Neural cell (in vitro differentiated cells): Measurements from ENCODE around the gene LOXHD1. TPM values are rescaled to one million over a fixed set of nuclear protein-coding genes. Genes with fewer than 3 reads are reported as not detected.

Experiments used
- H2AFZ ChIP-seq: fragments of 200-600, 300-800 bp; sonication (generic), shearing (Covaris generic); 2 replicates; pipeline ENCODE4 v1.6.0; 2014; ENCODE audit warnings: low read depth, mild to moderate bottlenecking, antibody characterized with exemption, low read length, moderate library complexity
- H3F3A ChIP-seq: fragments of 200-600 bp; shearing (Covaris generic); 2 replicates; pipeline ENCODE4 v1.6.1; 2016; ENCODE audit warnings: mild to moderate bottlenecking, moderate library complexity, mixed read lengths, antibody characterized with exemption, low read length; ENCODE audit not compliant: insufficient read depth, poor library complexity, severe bottlenecking
- H3K27ac ChIP-seq: fragments of 200-600, 300-800 bp; sonication (generic), shearing (Covaris generic); 2 replicates; pipeline ENCODE4 v1.5.1; 2014; ENCODE audit warnings: mild to moderate bottlenecking, low read length, moderate library complexity
- H3K27me3 ChIP-seq: fragments of 300-800, 200-600 bp; sonication (generic), shearing (Covaris generic); 2 replicates; pipeline ENCODE4 v1.6.0; 2014; ENCODE audit warnings: mild to moderate bottlenecking, low read depth, low read length, moderate library complexity; ENCODE audit not compliant: insufficient read depth
- H3K36me3 ChIP-seq: fragments of 300-800, 200-600 bp; sonication (generic), shearing (Covaris generic); 2 replicates; pipeline ENCODE4 v1.5.1; 2014; ENCODE audit warnings: mild to moderate bottlenecking, antibody characterized with exemption, low read length, moderate library complexity; ENCODE audit not compliant: insufficient read depth
- H3K4me2 ChIP-seq: fragments of 300-800, 200-600 bp; sonication (generic), shearing (Covaris generic); 2 replicates; pipeline ENCODE4 v1.6.0; 2014; ENCODE audit warnings: mild to moderate bottlenecking, low read length
- H3K4me3 ChIP-seq: fragments of 300-800, 200-600 bp; sonication (generic), shearing (Covaris generic); 2 replicates; pipeline ENCODE4 v1.5.1; 2014; ENCODE audit warnings: mild to moderate bottlenecking, low read length, moderate library complexity
- H3K79me2 ChIP-seq: fragments of 200-600 bp; shearing (Covaris generic); replicated peaks from 2 replicates; pipeline ENCODE4 v1.6.0; 2014; ENCODE audit warnings: mild to moderate bottlenecking, low read length, moderate library complexity; ENCODE audit not compliant: insufficient read depth
- H3K9ac ChIP-seq: fragments of 300-800, 200-600 bp; sonication (generic), shearing (Covaris generic); 2 replicates; pipeline ENCODE4 v1.6.1; 2016; ENCODE audit warnings: mild to moderate bottlenecking, low read length, mixed read lengths
- H3K9me2 ChIP-seq: fragments of 200-600 bp; shearing (Covaris generic); 2 replicates; pipeline ENCODE4 v1.6.1; 2016; ENCODE audit warnings: mild to moderate bottlenecking, low read length, mixed read lengths; ENCODE audit not compliant: insufficient read depth
- H3K9me3 ChIP-seq: fragments of 200-600, 300-800 bp; sonication (generic), shearing (Covaris generic); 2 replicates; pipeline ENCODE4 v1.6.1; 2016; ENCODE audit warnings: mild to moderate bottlenecking, mixed run types, low read length, moderate library complexity, mixed read lengths
- H4K20me1 ChIP-seq: fragments of 200-600 bp; shearing (Covaris generic); 2 replicates; pipeline ENCODE4 v1.6.1; 2016; ENCODE audit warnings: mild to moderate bottlenecking, mixed run types; ENCODE audit not compliant: insufficient read depth
- EP300 ChIP-seq: fragments of 450-650 bp; conservative IDR thresholded peaks from 2 replicates; pipeline ENCODE4 v1.6.1; 2014; ENCODE audit warnings: antibody characterized with exemption, mild to moderate bottlenecking, moderate library complexity; ENCODE audit not compliant: poor library complexity, severe bottlenecking
- EZH2 ChIP-seq: fragments of 200-600, 300-800 bp; shearing (Covaris generic), sonication (generic); IDR thresholded peaks from 2 replicates; pipeline ENCODE4 v1.6.1; 2014; ENCODE audit warnings: antibody characterized with exemption, low read length, borderline replicate concordance, mild to moderate bottlenecking; ENCODE audit not compliant: insufficient read depth, poor library complexity, severe bottlenecking
- MXI1 ChIP-seq: fragments of 450-650 bp; conservative IDR thresholded peaks from 2 replicates; pipeline ENCODE4 v1.6.1; 2014; ENCODE audit warnings: antibody characterized with exemption, mild to moderate bottlenecking; ENCODE audit not compliant: poor library complexity, severe bottlenecking
- POLR2AphosphoS5 ChIP-seq: IDR thresholded peaks from 2 replicates; pipeline ENCODE4 v1.6.1; 2012
- RAD21 ChIP-seq: fragments of 450-650 bp; conservative IDR thresholded peaks from 2 replicates; pipeline ENCODE4 v1.6.1; 2014; ENCODE audit warnings: antibody characterized with exemption, mild to moderate bottlenecking, moderate library complexity
- SMC3 ChIP-seq: fragments of 450-650 bp; conservative IDR thresholded peaks from 2 replicates; pipeline ENCODE4 v1.6.1; 2014; ENCODE audit warnings: antibody characterized with exemption, mild to moderate bottlenecking, moderate library complexity; ENCODE audit not compliant: poor library complexity
- TAF1 ChIP-seq: IDR thresholded peaks from 2 replicates; pipeline ENCODE4 v1.6.1; 2012; ENCODE audit warnings: low read depth
- polyA plus RNA-seq: library from polyadenylated mRNA; depleted of rRNA; stranded (reverse); fragments of >200 nt; gene quantifications from 2 replicates; pipeline ENCODE4 v1.2.3, GENCODE V29; 2014
- TF ChIP-seq, protein P1 (sequence below): IDR thresholded peaks from 2 replicates; pipeline ENCODE4 v1.6.1; 2012; ENCODE audit warnings: borderline replicate concordance
- TF ChIP-seq, protein P2 (sequence below): fragments of 450-650 bp; IDR thresholded peaks from 2 replicates; pipeline ENCODE4 v1.5.1; 2014; ENCODE audit warnings: antibody characterized with exemption, mild to moderate bottlenecking, moderate library complexity; ENCODE audit not compliant: poor library complexity, severe bottlenecking

The LOXHD1 gene
- polyA plus RNA-seq, 1 donor from 2014 or later = not detected

DNA sequence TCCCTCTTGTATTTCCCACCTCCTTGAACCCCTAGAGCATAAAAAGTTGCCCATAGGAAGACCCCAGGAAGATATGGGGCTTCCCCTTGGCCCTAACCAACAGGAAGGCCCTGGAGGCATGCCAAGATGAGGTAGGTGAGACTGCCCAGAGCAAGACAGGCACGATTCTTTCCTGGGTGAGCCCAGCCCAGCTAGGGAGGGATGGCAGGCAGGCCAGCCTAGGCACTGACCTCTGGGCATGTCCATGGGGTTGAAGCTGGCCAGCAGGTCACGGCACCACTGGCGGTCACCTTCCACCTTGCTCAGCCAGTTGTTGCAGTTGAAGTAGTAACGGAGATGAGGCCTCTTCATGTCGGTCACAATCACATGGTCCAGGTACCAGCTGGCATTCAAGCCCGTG lies 17.6 kb downstream of the LOXHD1 start (continued):
- TF ChIP-seq EZH2 (no peak), SMC3 (no peak)

- no peak overlapping the region for H3K9ac ChIP-seq
- no peaks in the 10 kb centered on the region for H3K27me3 ChIP-seq
- no peaks in the 10 kb centered on the region for H3K9me2 ChIP-seq
- H2AFZ ChIP-seq = no peak overlapping the region
- H3K4me2 ChIP-seq = no peak overlapping the region
- H3K9me3 ChIP-seq = no peaks in the 10 kb centered on the region
- H4K20me1 ChIP-seq = no peaks in the 10 kb centered on the region
- no peaks in the 10 kb centered on the region for H3F3A ChIP-seq
- TF ChIP-seq, protein P1, sequence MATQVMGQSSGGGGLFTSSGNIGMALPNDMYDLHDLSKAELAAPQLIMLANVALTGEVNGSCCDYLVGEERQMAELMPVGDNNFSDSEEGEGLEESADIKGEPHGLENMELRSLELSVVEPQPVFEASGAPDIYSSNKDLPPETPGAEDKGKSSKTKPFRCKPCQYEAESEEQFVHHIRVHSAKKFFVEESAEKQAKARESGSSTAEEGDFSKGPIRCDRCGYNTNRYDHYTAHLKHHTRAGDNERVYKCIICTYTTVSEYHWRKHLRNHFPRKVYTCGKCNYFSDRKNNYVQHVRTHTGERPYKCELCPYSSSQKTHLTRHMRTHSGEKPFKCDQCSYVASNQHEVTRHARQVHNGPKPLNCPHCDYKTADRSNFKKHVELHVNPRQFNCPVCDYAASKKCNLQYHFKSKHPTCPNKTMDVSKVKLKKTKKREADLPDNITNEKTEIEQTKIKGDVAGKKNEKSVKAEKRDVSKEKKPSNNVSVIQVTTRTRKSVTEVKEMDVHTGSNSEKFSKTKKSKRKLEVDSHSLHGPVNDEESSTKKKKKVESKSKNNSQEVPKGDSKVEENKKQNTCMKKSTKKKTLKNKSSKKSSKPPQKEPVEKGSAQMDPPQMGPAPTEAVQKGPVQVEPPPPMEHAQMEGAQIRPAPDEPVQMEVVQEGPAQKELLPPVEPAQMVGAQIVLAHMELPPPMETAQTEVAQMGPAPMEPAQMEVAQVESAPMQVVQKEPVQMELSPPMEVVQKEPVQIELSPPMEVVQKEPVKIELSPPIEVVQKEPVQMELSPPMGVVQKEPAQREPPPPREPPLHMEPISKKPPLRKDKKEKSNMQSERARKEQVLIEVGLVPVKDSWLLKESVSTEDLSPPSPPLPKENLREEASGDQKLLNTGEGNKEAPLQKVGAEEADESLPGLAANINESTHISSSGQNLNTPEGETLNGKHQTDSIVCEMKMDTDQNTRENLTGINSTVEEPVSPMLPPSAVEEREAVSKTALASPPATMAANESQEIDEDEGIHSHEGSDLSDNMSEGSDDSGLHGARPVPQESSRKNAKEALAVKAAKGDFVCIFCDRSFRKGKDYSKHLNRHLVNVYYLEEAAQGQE = no peak
- TF ChIP-seq EZH2 (no peak), SMC3 (no peak), POLR2AphosphoS5 (no peak), TAF1 (no peak), RAD21 (no peak), MXI1 (no peak), EP300 (no peak)
- TF ChIP-seq, protein P2, sequence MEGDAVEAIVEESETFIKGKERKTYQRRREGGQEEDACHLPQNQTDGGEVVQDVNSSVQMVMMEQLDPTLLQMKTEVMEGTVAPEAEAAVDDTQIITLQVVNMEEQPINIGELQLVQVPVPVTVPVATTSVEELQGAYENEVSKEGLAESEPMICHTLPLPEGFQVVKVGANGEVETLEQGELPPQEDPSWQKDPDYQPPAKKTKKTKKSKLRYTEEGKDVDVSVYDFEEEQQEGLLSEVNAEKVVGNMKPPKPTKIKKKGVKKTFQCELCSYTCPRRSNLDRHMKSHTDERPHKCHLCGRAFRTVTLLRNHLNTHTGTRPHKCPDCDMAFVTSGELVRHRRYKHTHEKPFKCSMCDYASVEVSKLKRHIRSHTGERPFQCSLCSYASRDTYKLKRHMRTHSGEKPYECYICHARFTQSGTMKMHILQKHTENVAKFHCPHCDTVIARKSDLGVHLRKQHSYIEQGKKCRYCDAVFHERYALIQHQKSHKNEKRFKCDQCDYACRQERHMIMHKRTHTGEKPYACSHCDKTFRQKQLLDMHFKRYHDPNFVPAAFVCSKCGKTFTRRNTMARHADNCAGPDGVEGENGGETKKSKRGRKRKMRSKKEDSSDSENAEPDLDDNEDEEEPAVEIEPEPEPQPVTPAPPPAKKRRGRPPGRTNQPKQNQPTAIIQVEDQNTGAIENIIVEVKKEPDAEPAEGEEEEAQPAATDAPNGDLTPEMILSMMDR = no peak
- no peak overlapping the region for H3K27ac ChIP-seq
- no peaks in the 10 kb centered on the region for H3K36me3 ChIP-seq
- H3K4me3 ChIP-seq = no peak overlapping the region
- H3K79me2 ChIP-seq = no peaks in the 10 kb centered on the region
Observed at GRCh38 chr18:46636040-46636630, 20.9 kb downstream of the LOXHD1 start.

- no peak overlapping the region for H3K27ac ChIP-seq
Observed at GRCh38 chr18:46632401-46633071, 24.5 kb downstream of the LOXHD1 start.

More at GRCh38 chr18:46632401-46633071, 24.5 kb downstream of the LOXHD1 start:
- no peaks in the 10 kb centered on the region for H3K79me2 ChIP-seq
- H3K27me3 ChIP-seq = no peaks in the 10 kb centered on the region
- no peaks in the 10 kb centered on the region for H3K36me3 ChIP-seq
- TF ChIP-seq EP300 (no peak), MXI1 (no peak), TAF1 (no peak), POLR2AphosphoS5 (no peak), SMC3 (no peak), EZH2 (no peak), RAD21 (no peak)
- TF ChIP-seq, protein P1 = no peak
- TF ChIP-seq, protein P2 = no peak
- H3K9ac ChIP-seq = no peak overlapping the region
- H3K9me2 ChIP-seq = no peaks in the 10 kb centered on the region
- no peak overlapping the region for H2AFZ ChIP-seq
- H3K4me3 ChIP-seq = no peak overlapping the region
- no peaks in the 10 kb centered on the region for H4K20me1 ChIP-seq
- H3K9me3 ChIP-seq = no peaks in the 10 kb centered on the region
- H3F3A ChIP-seq = no peaks in the 10 kb centered on the region
- no peak overlapping the region for H3K4me2 ChIP-seq
